PC-9 (cell line): ENCODE measurements around the gene CDKN2C. TPM values are rescaled to one million over a fixed set of nuclear protein-coding genes. Genes with fewer than 3 reads are reported as not detected.
A peak's percentile ranks its signal among the peaks of the same experiment; 100 is the strongest.

Experiments used
- BruUV-seq: library from RNA; stranded (reverse); fragments of 400-500 nt; replicated peaks from 2 replicates; lab custom pipeline; 2021; lab: Mats Ljungman, UMichigan
- CTCF ChIA-PET: fragments of 300-600 bp; sonication (Branson Sonifier 250); formaldehyde crosslinking; loops from one replicate; lab custom pipeline; 2022; ENCODE audit warnings: antibody characterized with exemption; lab: Charles Lee
- POLR2A ChIA-PET: fragments of 300-600 bp; sonication (Branson Sonifier 250); formaldehyde crosslinking; loops from one replicate; lab custom pipeline; 2022; ENCODE audit warnings: antibody characterized with exemption; ENCODE audit not compliant: unreplicated experiment; lab: Charles Lee
- DNase-seq, 2 experiments: peaks; one replicate each; pipeline versions ENCODE4 v3.0.0 to v3.0.0-alpha.2; 2015 to 2022; ENCODE audit warnings: mixed read lengths in 1 of 2
- H2AFZ ChIP-seq: fragments of 200-600 bp; sonication (generic); 2 replicates; pipeline ENCODE4 v1.8.1; 2017; ENCODE audit warnings: antibody characterized with exemption
- H3F3A ChIP-seq: fragments of 200-600 bp; sonication (generic); 2 replicates; pipeline ENCODE4 v1.8.1; 2017; ENCODE audit warnings: antibody characterized with exemption, mild to moderate bottlenecking, low read depth; ENCODE audit not compliant: insufficient read depth
- H3K27ac ChIP-seq: fragments of 200-600 bp; sonication (generic); 2 replicates; pipeline ENCODE4 v1.6.1; 2016; ENCODE audit warnings: mixed run types
- H3K27me3 ChIP-seq: fragments of 200-600 bp; sonication (generic); 2 replicates; pipeline ENCODE4 v1.6.1; 2016; ENCODE audit warnings: low read depth, mixed run types; ENCODE audit not compliant: insufficient read depth
- H3K36me3 ChIP-seq: fragments of 200-600 bp; sonication (generic); 2 replicates; pipeline ENCODE4 v1.6.1; 2016; ENCODE audit warnings: low read depth, mixed run types
- H3K4me1 ChIP-seq: fragments of 200-600 bp; sonication (generic); replicated peaks from 2 replicates; pipeline ENCODE4 v1.6.1; 2016; ENCODE audit warnings: mixed run types; ENCODE audit not compliant: insufficient read depth
- H3K4me2 ChIP-seq: fragments of 200-600 bp; sonication (generic); 2 replicates; pipeline ENCODE4 v1.6.1; 2017; ENCODE audit warnings: mixed run types
- H3K4me3 ChIP-seq: fragments of 200-600 bp; sonication (generic); 2 replicates; pipeline ENCODE4 v1.6.1; 2016; ENCODE audit warnings: mixed run types
- H3K79me2 ChIP-seq: fragments of 200-600 bp; sonication (generic); 2 replicates; pipeline ENCODE4 v1.6.1; 2017; ENCODE audit warnings: low read depth, mixed run types
- H3K9me2 ChIP-seq: fragments of 200-600 bp; sonication (generic); 2 replicates; pipeline ENCODE4 v1.8.1; 2017; ENCODE audit warnings: mild to moderate bottlenecking; ENCODE audit not compliant: insufficient read depth
- H3K9me3 ChIP-seq: fragments of 200-600 bp; sonication (generic); 2 replicates; pipeline ENCODE4 v1.8.1; 2016; ENCODE audit warnings: low read depth; ENCODE audit not compliant: insufficient read depth
- H4K20me1 ChIP-seq: fragments of 200-600 bp; sonication (generic); 2 replicates; pipeline ENCODE4 v1.8.1; 2017; ENCODE audit not compliant: insufficient read depth
- EZH2 ChIP-seq: fragments of 200-600 bp; sonication (generic); IDR thresholded peaks from 2 replicates; pipeline ENCODE4 v1.8.0; 2017; ENCODE audit warnings: antibody characterized with exemption, low read depth
- intact Hi-C: fragments of 100-400 bp; cut with micrococcal nuclease; formaldehyde crosslinking; loops from one replicate; pipeline ENCODE4 v1.10.0; 2022; ENCODE audit not compliant: unreplicated experiment
- total RNA-seq: library from RNA; stranded (reverse); gene quantifications from 2 replicates; pipeline ENCODE4 v1.2.3, GENCODE V29; 2021
- TF ChIP-seq, protein P1 (sequence below): fragments of 200-600 bp; sonication (generic); conservative IDR thresholded peaks from 2 replicates; pipeline ENCODE4 v1.6.1; 2017; ENCODE audit warnings: mixed run types, antibody characterized with exemption, mild to moderate bottlenecking, moderate library complexity

Gene CDKN2C
- total RNA-seq, 1 experiment from 2014 or later, result 17.1 TPM

DNA sequence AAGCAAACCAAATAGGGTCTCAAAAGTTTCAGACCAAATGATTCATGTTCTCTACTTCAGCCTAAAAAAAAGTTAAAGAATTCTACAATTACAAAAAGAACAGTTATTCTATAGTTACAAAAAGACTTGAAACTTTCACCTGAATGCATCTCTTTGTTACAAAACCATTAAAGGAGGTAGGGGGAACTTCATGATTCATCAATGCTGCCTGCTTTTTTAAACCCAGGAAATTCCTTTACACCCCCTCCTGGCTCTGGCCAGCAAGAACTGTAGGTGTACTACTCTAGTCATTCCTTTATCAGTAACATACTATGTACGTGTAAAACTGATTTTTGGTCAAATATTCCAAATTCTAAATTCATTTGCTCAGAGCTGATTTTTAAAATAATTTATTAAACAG lies 14.9 kb upstream of the CDKN2C start:
- no TSS peak for BruUV-seq
- H3K4me2 ChIP-seq, result no peak overlapping the region
- no peak for DNase-seq
- H3K9me3 ChIP-seq, result no peaks in the 10 kb centered on the region
- CTCF ChIA-PET, result no interaction called here
- peaks cover 81% of the 10 kb centered on the region for H3K79me2 ChIP-seq
- no peak for TF ChIP-seq EZH2
- TF ChIP-seq, protein P1, sequence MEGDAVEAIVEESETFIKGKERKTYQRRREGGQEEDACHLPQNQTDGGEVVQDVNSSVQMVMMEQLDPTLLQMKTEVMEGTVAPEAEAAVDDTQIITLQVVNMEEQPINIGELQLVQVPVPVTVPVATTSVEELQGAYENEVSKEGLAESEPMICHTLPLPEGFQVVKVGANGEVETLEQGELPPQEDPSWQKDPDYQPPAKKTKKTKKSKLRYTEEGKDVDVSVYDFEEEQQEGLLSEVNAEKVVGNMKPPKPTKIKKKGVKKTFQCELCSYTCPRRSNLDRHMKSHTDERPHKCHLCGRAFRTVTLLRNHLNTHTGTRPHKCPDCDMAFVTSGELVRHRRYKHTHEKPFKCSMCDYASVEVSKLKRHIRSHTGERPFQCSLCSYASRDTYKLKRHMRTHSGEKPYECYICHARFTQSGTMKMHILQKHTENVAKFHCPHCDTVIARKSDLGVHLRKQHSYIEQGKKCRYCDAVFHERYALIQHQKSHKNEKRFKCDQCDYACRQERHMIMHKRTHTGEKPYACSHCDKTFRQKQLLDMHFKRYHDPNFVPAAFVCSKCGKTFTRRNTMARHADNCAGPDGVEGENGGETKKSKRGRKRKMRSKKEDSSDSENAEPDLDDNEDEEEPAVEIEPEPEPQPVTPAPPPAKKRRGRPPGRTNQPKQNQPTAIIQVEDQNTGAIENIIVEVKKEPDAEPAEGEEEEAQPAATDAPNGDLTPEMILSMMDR, result no peak
- peaks cover 7% of the 10 kb centered on the region for H3F3A ChIP-seq
- intact Hi-C loops, result no loop called here
- peaks cover 16% of the 10 kb centered on the region for H3K4me1 ChIP-seq
- H3K27me3 ChIP-seq, result no peaks in the 10 kb centered on the region
- H3K36me3 ChIP-seq, result 0 out of 2 replicates have a peak, but pooled peaks cover 7% of the 10 kb centered on the region
- no peak overlapping the region for H3K4me3 ChIP-seq
- H3K27ac ChIP-seq, result no peak overlapping the region
- H4K20me1 ChIP-seq, result peaks cover 5% of the 10 kb centered on the region
- H3K9me2 ChIP-seq, result no peaks in the 10 kb centered on the region
- POLR2A ChIA-PET, result no interaction called here
- H2AFZ ChIP-seq, result no peak overlapping the region

DNA sequence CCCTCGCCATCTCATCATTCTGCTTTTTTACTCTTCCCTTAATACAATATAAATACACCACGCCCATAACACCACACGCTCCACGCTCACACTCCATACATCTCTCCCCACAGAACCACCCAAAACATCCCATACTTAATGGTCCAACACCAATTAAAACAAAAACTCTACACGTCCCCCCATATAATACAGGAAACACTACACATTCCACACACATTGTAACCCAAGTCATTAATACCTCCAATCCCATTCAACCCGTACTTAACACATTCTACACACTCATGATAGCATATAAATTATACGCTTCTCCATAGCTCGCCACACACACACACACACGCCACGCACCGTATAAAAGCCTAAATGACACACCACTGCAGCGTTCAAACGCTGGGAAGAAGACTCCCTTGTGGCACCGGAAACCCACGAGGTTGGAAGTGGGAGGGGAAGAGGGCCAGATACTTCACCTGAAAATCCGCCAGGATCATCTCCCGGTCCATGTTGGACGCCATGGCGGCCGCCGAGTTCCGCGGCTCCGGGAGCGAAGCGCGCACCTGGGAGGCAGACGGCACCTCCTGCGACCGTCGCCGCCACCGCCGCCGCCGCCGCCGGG lies 10.6 kb upstream of the CDKN2C start:
- no TSS peak for BruUV-seq
- Histone ChIP-seq H3F3A (peaks cover 19% of the 10 kb centered on the region), H3K4me3 (peak overlapping the region; percentile 85), H3K79me2 (peaks cover 51% of the 10 kb centered on the region), H3K9me2 (no peaks in the 10 kb centered on the region), H3K36me3 (0 out of 2 replicates have a peak, but pooled peaks cover 7% of the 10 kb centered on the region), H4K20me1 (no peaks in the 10 kb centered on the region), H3K4me2 (peak overlapping the region; percentile 93), H3K27ac (peak overlapping the region; percentile 49), H3K9me3 (no peaks in the 10 kb centered on the region), H3K27me3 (no peaks in the 10 kb centered on the region), H2AFZ (peak overlapping the region; percentile 89), H3K4me1 (peaks cover 23% of the 10 kb centered on the region)
- POLR2A ChIA-PET, result no interaction called here
- intact Hi-C loops, result no loop called here
- DNase-seq, result no peak
- CTCF ChIA-PET, result no interaction called here
- TF ChIP-seq EZH2, result no peak
- TF ChIP-seq, protein P1, result no peak

DNA sequence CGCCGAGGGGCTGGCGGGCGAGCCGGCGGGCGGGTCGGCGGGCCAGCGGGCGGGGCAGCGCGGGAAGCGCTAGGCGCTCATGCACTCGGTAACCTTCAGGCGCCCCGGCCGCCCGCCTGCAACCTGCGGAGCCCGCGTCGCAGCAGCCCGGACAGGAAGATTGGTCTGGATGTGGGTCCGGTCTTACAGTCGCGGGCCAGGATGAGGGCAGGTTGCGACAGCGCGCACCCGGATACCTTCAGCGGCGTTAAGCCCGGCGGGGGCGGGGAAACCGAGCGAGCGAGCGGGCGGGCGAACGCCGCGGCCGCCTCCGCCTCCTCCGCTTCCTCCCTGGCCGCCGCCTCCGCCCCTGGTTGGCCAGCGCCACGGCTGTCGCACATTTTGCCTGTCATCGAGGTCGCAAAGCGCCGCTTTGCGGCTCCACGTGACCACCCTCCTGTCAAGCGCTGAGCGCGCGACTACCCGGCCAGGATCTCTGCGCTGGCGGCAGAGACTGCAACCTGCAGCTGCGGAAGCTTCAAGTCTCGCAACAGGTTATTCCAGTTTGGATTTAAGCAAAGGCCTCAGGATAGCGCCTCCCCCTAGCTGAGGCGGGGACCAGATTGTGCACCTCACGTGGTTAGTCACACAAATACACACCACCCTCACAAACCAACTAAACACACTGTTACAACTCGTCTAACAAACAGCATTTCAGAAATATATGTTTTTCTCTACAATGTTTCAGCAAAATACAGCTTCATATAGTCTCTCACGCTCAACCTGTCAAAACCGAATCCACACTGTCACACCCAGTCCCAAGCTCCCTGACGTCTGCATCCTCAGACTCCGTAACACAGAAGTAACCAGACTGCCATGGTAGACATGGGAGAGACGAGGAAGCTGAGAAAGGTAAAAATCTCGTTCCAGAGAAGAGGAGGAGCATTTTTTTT lies 9.9 kb upstream of the CDKN2C start, which contains the start of gene FAF1:
TSS of gene FAF1 (minus strand) at position 355 of the 932 bp plus-strand sequence. CDS start 456 bp downstream, outside the sequence.
- no peak for TF ChIP-seq EZH2
- TF ChIP-seq, protein P1, result peak; percentile 56
- BruUV-seq, result TSS peak; percentile 85
- Histone ChIP-seq H3K4me3 (peak within 1 kb of the TSS; percentile 85), H3K27ac (peak within 1 kb of the TSS; percentile 66), H3K4me1 (peaks cover 23% of the 10 kb centered on the region), H3K9me2 (no peaks in the 10 kb centered on the region), H3K27me3 (no peaks in the 10 kb centered on the region), H3F3A (peaks cover 19% of the 10 kb centered on the region), H3K36me3 (0 out of 2 replicates have a peak, but pooled peaks cover 7% of the 10 kb centered on the region), H2AFZ (peak within 1 kb of the TSS; percentile 95), H3K79me2 (peaks cover 44% of the 10 kb centered on the region), H4K20me1 (no peaks in the 10 kb centered on the region), H3K4me2 (peak within 1 kb of the TSS; percentile 99), H3K9me3 (no peaks in the 10 kb centered on the region)
- peak; percentile 98 to 99 for DNase-seq
- ChIA-PET CTCF (interaction anchor here (0.6 kb wide), 3 partner anchors 229 to 655 kb away, joined by 3 to 16 read pairs (median 3); no protein-coding TSS in a partner anchor), POLR2A (no interaction called here)
- intact Hi-C loops, result loop anchor here (1.0 to 2.0 kb wide), 2 partner anchors 8 to 229 kb away; no protein-coding TSS in a partner anchor
